ENCODE results near the gene CTIF.
A peak's percentile ranks its signal among the peaks of the same experiment; 100 is the strongest.

The CTIF gene

DNA sequence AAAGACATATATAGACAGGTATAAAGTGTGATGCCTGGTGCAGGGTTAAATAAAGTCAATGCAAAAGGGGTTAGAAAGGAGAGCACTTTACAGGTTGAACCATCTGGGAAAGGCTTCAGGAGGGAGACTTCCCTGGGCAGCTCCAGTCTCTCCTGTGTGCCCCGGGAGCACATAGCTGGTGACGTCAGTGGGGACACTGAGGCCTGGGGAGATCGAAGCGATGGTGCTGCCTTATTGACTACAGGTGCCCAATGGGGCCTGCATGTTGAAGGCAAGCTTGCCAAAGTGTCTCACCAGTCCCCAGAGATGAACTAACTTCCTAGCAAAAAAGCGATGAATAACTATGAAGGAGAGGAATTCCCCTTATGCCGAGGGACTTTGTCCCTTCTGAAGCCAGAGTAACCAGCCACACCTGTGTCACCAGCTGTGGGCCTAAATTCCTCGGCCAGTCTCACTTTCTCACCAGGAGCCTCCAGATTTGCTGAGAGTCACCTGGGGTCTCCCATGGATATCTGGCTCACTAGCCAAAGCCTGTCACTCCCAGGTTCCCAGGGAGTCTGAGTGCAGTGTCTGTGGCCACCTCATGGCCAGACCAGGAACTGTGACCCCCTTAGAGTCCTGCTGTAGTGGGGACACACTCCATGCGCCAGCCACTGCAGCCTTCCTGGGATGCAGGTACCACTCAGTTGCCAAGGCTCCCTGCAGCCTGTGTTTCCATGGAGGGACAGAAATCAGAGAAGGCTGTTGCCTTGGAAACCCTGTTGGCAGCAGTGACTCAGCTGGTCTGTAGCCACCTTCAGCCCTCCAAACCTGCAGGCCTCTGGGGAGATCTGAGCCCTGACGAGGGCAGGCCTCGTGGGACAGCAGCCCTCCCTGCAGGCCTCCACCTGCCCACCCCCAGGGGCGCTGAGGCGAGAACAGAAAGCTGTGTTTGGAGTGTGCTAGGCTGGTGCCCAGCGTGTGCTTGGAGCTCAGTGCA is 128.7 kb downstream of the CTIF start:
- DNase-seq (ENCODE audit: extremely low read depth, low read depth): no peak
- no peak overlapping the region for H3K4me3 ChIP-seq (replicated peaks; ENCODE audit: low read depth, low read length)
- TF ChIP-seq CTCF (IDR thresholded peaks at IDR 0.05; ENCODE audit: low read depth, low read length, missing control alignments): peak; percentile 34

GRCh38 chr18:48668466-48669179 is 129.8 kb downstream of the CTIF start:
- TF ChIP-seq CTCF (IDR thresholded peaks at IDR 0.05; ENCODE audit: low read depth, low read length, missing control alignments): no peak
- H3K4me3 ChIP-seq (replicated peaks; ENCODE audit: low read depth, low read length): no peak overlapping the region
- no peak for DNase-seq (ENCODE audit: extremely low read depth, low read depth)

DNA sequence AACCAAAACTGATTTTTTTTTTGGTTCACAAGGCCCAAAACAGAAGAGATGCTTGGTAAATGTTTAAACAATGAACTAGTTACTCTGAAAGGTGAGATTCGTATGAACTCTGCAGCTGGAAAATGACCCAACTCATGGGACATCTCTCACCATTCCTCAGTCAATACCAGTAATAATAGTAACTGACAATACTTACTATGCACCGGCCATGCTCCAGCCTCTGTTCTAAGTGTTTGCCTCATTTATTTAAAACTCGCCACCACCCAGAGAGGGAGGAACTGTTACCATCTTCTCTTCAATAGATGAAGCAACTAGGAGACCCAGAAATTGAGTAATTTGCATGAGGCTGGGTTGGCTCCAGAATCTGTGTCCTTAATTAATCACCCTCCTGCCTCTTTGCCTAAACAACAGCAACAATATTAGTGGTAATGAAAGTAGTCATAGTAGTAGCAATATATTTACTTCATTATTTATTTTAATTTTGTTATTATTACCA is 130.4 kb downstream of the CTIF start:
- TF ChIP-seq CTCF (IDR thresholded peaks at IDR 0.05; ENCODE audit: low read depth, low read length, missing control alignments): no peak
- H3K4me3 ChIP-seq (replicated peaks; ENCODE audit: low read depth, low read length): no peak overlapping the region
- no peak for DNase-seq (ENCODE audit: extremely low read depth, low read depth)

DNA sequence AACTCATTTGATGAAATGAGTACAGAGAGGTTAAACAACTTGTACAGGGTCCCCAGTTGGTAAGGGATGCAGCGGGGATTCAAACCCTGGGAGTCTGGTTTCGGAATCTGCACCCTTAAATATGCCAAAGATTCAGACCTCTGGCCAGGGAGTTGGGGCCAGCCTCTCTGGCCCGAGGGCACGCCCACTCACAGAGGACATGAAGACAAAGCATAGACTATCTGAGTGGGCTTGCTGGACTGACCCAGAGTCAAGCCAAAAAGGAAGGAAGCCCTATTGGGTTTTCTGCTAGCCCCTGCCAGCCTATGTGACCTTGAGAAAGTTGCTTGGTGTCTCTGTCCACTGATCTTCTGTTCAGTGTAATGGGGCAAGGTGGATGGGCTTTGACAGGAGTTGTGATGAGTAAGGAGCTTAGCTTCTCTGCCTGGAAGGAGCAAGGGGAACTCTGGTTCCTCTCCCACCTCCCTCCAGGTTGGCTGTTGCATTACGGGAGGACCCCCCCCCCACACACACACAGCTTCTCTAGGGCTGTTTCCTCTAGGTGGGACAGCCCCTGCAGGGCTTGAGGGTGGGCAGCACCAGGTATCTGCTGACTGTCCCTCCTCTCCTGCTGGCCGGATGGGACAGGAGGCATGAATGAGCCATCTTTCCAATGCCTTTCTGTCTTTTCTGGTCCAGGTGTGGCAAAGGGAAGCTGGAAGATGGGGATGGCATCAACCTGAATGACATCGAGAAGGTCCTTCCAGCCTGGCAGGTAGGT is 131.3 kb downstream of the CTIF start:
- no peak for DNase-seq (ENCODE audit: extremely low read depth, low read depth)
- no peak for TF ChIP-seq CTCF (IDR thresholded peaks at IDR 0.05; ENCODE audit: low read depth, low read length, missing control alignments)
- H3K4me3 ChIP-seq (replicated peaks; ENCODE audit: low read depth, low read length): no peak overlapping the region

DNA sequence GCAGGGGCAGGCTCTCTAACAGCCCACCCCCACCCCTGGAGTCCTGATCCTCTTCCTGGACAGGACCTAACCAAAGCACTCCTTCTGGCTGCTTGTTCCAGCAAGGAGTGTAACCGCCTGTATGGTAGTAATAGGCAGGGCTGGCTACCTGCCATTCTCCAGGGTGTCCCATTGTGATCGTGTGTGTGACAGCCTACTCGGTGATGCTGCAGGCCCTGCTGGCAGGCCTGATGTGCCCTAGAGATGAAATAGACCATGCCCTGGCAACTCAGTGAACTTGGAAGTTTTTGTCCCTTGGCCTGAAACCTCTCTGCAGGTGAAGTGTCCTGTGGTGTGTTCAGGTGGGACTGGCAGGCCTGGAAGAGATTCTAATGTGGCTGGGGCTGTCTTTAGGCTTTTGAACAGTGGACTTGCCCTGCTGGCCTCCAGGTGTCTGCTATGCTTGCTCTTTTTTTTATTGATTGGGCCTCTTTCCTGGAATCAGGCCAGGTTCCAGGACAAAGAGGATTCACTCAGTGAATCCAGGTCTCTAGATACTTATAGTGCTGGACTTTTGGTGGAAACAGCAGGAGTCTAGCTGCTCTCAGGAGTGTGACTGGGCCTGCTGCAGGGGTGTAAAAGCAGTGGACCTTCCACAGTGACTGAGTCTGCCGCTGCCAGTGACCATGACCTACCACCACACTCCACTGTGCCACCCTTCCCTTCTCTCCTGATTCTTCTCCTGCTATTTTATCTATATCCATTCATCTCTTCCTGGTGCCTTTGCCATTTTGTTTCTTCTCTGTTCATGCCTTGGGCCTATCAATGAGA is 132.1 kb downstream of the CTIF start:
- no peak for DNase-seq (ENCODE audit: extremely low read depth, low read depth)
- TF ChIP-seq CTCF (IDR thresholded peaks at IDR 0.05; ENCODE audit: low read depth, low read length, missing control alignments): no peak
- H3K4me3 ChIP-seq (replicated peaks; ENCODE audit: low read depth, low read length): no peak overlapping the region

GRCh38 chr18:48671561-48671945 is 132.7 kb downstream of the CTIF start:
- TF ChIP-seq CTCF (IDR thresholded peaks at IDR 0.05; ENCODE audit: low read depth, low read length, missing control alignments): no peak
- DNase-seq (ENCODE audit: extremely low read depth, low read depth): no peak
- H3K4me3 ChIP-seq (replicated peaks; ENCODE audit: low read depth, low read length): no peak overlapping the region

Measured in HFF-Myc (cell line).